GM19035 (cell line): ENCODE results near the gene GSE1.
A peak's percentile ranks its signal among the peaks of the same experiment; 100 is the strongest.

Source experiments
- ATAC-seq: cut with Tn5 transposase; IDR thresholded peaks from one replicate; pipeline ENCODE4 v1.9.1; 2021; ENCODE audit not compliant: unreplicated experiment

GSE1 gene

GRCh38 chr16:85605051-85605911 lies 7.8 kb upstream of the GSE1 start:
- ATAC-seq = no peak

GRCh38 chr16:85605912-85606841 lies 6.9 kb upstream of the GSE1 start:
- ATAC-seq = no peak

GRCh38 chr16:85606904-85607303 lies 6.2 kb upstream of the GSE1 start:
- ATAC-seq = no peak

GRCh38 chr16:85607321-85607765 lies 5.8 kb upstream of the GSE1 start:
- no peak for ATAC-seq

GRCh38 chr16:85607796-85608514 lies 5.2 kb upstream of the GSE1 start:
- ATAC-seq = no peak

GRCh38 chr16:85608515-85608885 lies 4.6 kb upstream of the GSE1 start:
- no peak for ATAC-seq

GRCh38 chr16:85608887-85609286 lies 4.2 kb upstream of the GSE1 start:
- no peak for ATAC-seq

- no peak for ATAC-seq
Observed at GRCh38 chr16:85609539-85609938, 3.6 kb upstream of the GSE1 start.

- ATAC-seq = no peak
Observed at GRCh38 chr16:85610059-85610445, 3.1 kb upstream of the GSE1 start.

GRCh38 chr16:85610446-85611193 lies 2.5 kb upstream of the GSE1 start:
- ATAC-seq = no peak

GRCh38 chr16:85611194-85611443 lies 2.0 kb upstream of the GSE1 start:
- no peak for ATAC-seq

- no peak for ATAC-seq
Observed at GRCh38 chr16:85611444-85612190, 1.5 kb upstream of the GSE1 start.

- no peak for ATAC-seq
Observed at GRCh38 chr16:85612191-85612800, 826 bp upstream of the GSE1 start.

GRCh38 chr16:85613604-85614337 lies 649 bp downstream of the GSE1 start:
- ATAC-seq = no peak

- ATAC-seq = no peak
Observed at GRCh38 chr16:85614338-85615013, 1.4 kb downstream of the GSE1 start.

GRCh38 chr16:85615014-85615851 lies 2.1 kb downstream of the GSE1 start:
- no peak for ATAC-seq

GRCh38 chr16:85615852-85616606 lies 2.9 kb downstream of the GSE1 start:
- peak; percentile 37 for ATAC-seq
